GM23338 (cell line): ENCODE results near the gene CNTNAP2. TPM values are rescaled to one million over a fixed set of nuclear protein-coding genes. Genes with fewer than 3 reads are reported as not detected.

ENCODE experiments used
- ATAC-seq: fragments of 200-7000 bp; cut with Tn5 transposase; 3 replicates; pipeline ENCODE4 v1.9.1; 2020
- DNase-seq: peaks from one replicate; pipeline ENCODE4 v3.0.0-alpha.2; 2015; ENCODE audit warnings: low spot score
- H2AFZ ChIP-seq: fragments of 200-600 bp; sonication (generic); 2 replicates; pipeline ENCODE4 v1.8.0; 2016; ENCODE audit warnings: antibody characterized with exemption, mild to moderate bottlenecking, moderate library complexity
- H3F3A ChIP-seq: fragments of 200-600 bp; sonication (generic); replicated peaks from 2 replicates; pipeline ENCODE4 v1.8.0; 2017; ENCODE audit warnings: antibody characterized with exemption, mixed run types, low read depth
- H3K27ac ChIP-seq: fragments of 200-600 bp; sonication (generic); 2 replicates; pipeline ENCODE4 v1.6.1; 2016; ENCODE audit warnings: low read depth
- H3K27me3 ChIP-seq: fragments of 200-600 bp; sonication (generic); 2 replicates; pipeline ENCODE4 v1.8.0; 2016; ENCODE audit warnings: mild to moderate bottlenecking, mixed run types, moderate library complexity; ENCODE audit not compliant: insufficient read depth
- H3K36me3 ChIP-seq: fragments of 200-600 bp; sonication (generic); 2 replicates; pipeline ENCODE4 v1.8.0; 2016; ENCODE audit warnings: mild to moderate bottlenecking; ENCODE audit not compliant: insufficient read depth
- H3K4me1 ChIP-seq: fragments of 200-600 bp; sonication (generic); 2 replicates; pipeline ENCODE4 v1.8.0; 2016; ENCODE audit warnings: mild to moderate bottlenecking, moderate library complexity; ENCODE audit not compliant: insufficient read depth
- H3K4me2 ChIP-seq: fragments of 200-600 bp; sonication (generic); 2 replicates; pipeline ENCODE4 v1.7.1; 2017; ENCODE audit warnings: mixed run types
- H3K4me3 ChIP-seq: fragments of 200-600 bp; sonication (generic); 2 replicates; pipeline ENCODE4 v1.6.1; 2016; ENCODE audit warnings: mixed run types
- H3K79me2 ChIP-seq: fragments of 200-600 bp; sonication (generic); replicated peaks from 2 replicates; pipeline ENCODE4 v1.8.0; 2017; ENCODE audit warnings: mild to moderate bottlenecking; ENCODE audit not compliant: insufficient read depth
- H3K9me2 ChIP-seq: fragments of 200-600 bp; sonication (generic); 2 replicates; pipeline ENCODE4 v1.8.0; 2017; ENCODE audit not compliant: insufficient read depth
- H4K20me1 ChIP-seq: fragments of 200-600 bp; sonication (generic); replicated peaks from 2 replicates; pipeline ENCODE4 v1.8.0; 2017; ENCODE audit warnings: mild to moderate bottlenecking; ENCODE audit not compliant: insufficient read depth
- H3K27ac Mint-ChIP-seq: 2 replicates; pipeline ENCODE4 v1.8.0; 2020; ENCODE audit warnings: inconsistent platforms, mild to moderate bottlenecking, moderate library complexity, mixed read lengths
- H3K27me3 Mint-ChIP-seq: 3 replicates; pipeline ENCODE4 v1.8.0; 2022; ENCODE audit warnings: low read depth, mild to moderate bottlenecking, moderate library complexity, mixed read lengths, inconsistent platforms; ENCODE audit not compliant: insufficient read depth, poor library complexity
- H3K36me3 Mint-ChIP-seq: 3 replicates; pipeline ENCODE4 v1.8.0; 2021; ENCODE audit warnings: low read depth, mild to moderate bottlenecking, inconsistent platforms, moderate library complexity, mixed read lengths
- H3K4me1 Mint-ChIP-seq: 3 replicates; pipeline ENCODE4 v1.8.0; 2020; ENCODE audit warnings: mild to moderate bottlenecking, inconsistent platforms, mixed read lengths
- H3K4me3 Mint-ChIP-seq: 3 replicates; pipeline ENCODE4 v1.8.0; 2021; ENCODE audit warnings: moderate library complexity, mild to moderate bottlenecking, inconsistent platforms, mixed read lengths
- H3K9me3 Mint-ChIP-seq: 3 replicates; pipeline ENCODE4 v1.8.0; 2020; ENCODE audit warnings: moderate library complexity, mild to moderate bottlenecking, inconsistent platforms, mixed read lengths
- CREB1 ChIP-seq: fragments of 250-450 bp; sonication (Bioruptor Pico); IDR thresholded peaks from 2 replicates; pipeline ENCODE4 v1.5.0; 2020; ENCODE audit warnings: low read depth, mild to moderate bottlenecking, moderate library complexity
- CTCF ChIP-seq, 2 experiments: fragments of 200-600 bp in 1 of 2; sonication (generic) in 1 of 2; conservative IDR thresholded peaks; 2 replicates each; pipeline versions ENCODE4 v1.5.1 to v1.6.1; 2016 to 2017; ENCODE audit warnings: antibody characterized with exemption in 2 of 2, low read depth in 2 of 2, mild to moderate bottlenecking in 2 of 2, moderate library complexity in 1 of 2
- EZH2 ChIP-seq: fragments of 200-600 bp; sonication (generic); IDR thresholded peaks from one replicate; pipeline ENCODE4 v1.8.0; 2017; ENCODE audit warnings: antibody characterized with exemption, mild to moderate bottlenecking, low read depth; ENCODE audit not compliant: unreplicated experiment
- EZH2phosphoT487 ChIP-seq: fragments of 200-600 bp; sonication (generic); IDR thresholded peaks from one replicate; pipeline ENCODE4 v1.8.1; 2018; ENCODE audit warnings: antibody characterized with exemption; ENCODE audit not compliant: unreplicated experiment
- JUNB ChIP-seq: IDR thresholded peaks from one replicate; pipeline ENCODE4 v1.6.1; 2016; ENCODE audit warnings: antibody characterized with exemption; ENCODE audit not compliant: unreplicated experiment
- POLR2AphosphoS5 ChIP-seq: IDR thresholded peaks from 2 replicates; pipeline ENCODE4 v1.6.1; 2016; ENCODE audit warnings: antibody characterized with exemption, low read depth
- STAT1 ChIP-seq: IDR thresholded peaks from one replicate; pipeline ENCODE4 v1.6.1; 2016; ENCODE audit warnings: antibody characterized with exemption; ENCODE audit not compliant: unreplicated experiment
- ZNF114 ChIP-seq: fragments of 250-450 bp; sonication (Bioruptor Pico); IDR thresholded peaks from 2 replicates; pipeline ENCODE4 v1.5.0; 2020; ENCODE audit warnings: mild to moderate bottlenecking, moderate library complexity
- ZNF331 ChIP-seq: fragments of 250-450 bp; sonication (Bioruptor Pico); IDR thresholded peaks from 2 replicates; pipeline ENCODE4 v1.5.0; 2020; ENCODE audit warnings: low read depth, mild to moderate bottlenecking, moderate library complexity
- ZNF462 ChIP-seq: fragments of 250-450 bp; sonication (Bioruptor Pico); IDR thresholded peaks from 2 replicates; pipeline ENCODE4 v1.5.0; 2020; ENCODE audit warnings: mild to moderate bottlenecking, moderate library complexity
- polyA plus RNA-seq: library from polyadenylated mRNA; unstranded; fragments of >200 nt; fragmentation: Nextera tagmentation; extraction: Ambion mirVana; gene quantifications from 2 replicates; pipeline ENCODE4 v1.2.1, GENCODE V29; 2016
- total RNA-seq: library from RNA; depleted of rRNA; stranded (reverse); fragments of >200 nt; shearing (Covaris generic); gene quantifications from 2 replicates; pipeline ENCODE4 v1.2.3, GENCODE V29; 2014
- TF ChIP-seq, protein P1 (sequence below): IDR thresholded peaks from 2 replicates; pipeline ENCODE4 v1.6.1; 2016; ENCODE audit warnings: antibody characterized with exemption
- TF ChIP-seq, protein P2 (sequence below): IDR thresholded peaks from one replicate; pipeline ENCODE4 v1.6.1; 2018; ENCODE audit warnings: antibody characterized with exemption; ENCODE audit not compliant: unreplicated experiment

CNTNAP2 gene
- total and polyA plus RNA-seq, 2 experiments from 2014 or later = 38.2 to 61.3 TPM

GRCh38 chr7:146076344-146076743 lies 40.3 kb upstream of the CNTNAP2 start (continued):
- no peak for TF ChIP-seq ZNF462 (CRISPR knock-in tag)

- no peak overlapping the region for H3K27ac ChIP-seq
- H3K36me3 Mint-ChIP-seq = no peaks in the 10 kb centered on the region
- no peak overlapping the region for H3K27ac Mint-ChIP-seq
- H3K79me2 ChIP-seq = no peaks in the 10 kb centered on the region
- ATAC-seq = no peak
- H3K4me1 Mint-ChIP-seq = no peaks in the 10 kb centered on the region
- H3K4me3 ChIP-seq = no peak overlapping the region
- DNase-seq = no peak
- H3K4me3 Mint-ChIP-seq = no peak overlapping the region
- TF ChIP-seq CTCF (conservative IDR thresholded peaks at IDR 0.05; ENCODE audit: low read depth in 2 of 2) (no peak), ZNF331 (CRISPR knock-in tag) (no peak), EZH2 (no peak), ZNF114 (CRISPR knock-in tag) (no peak), POLR2AphosphoS5 (no peak), CREB1 (CRISPR knock-in tag) (no peak), JUNB (no peak), EZH2phosphoT487 (no peak), STAT1 (no peak)
- TF ChIP-seq, protein P1, sequence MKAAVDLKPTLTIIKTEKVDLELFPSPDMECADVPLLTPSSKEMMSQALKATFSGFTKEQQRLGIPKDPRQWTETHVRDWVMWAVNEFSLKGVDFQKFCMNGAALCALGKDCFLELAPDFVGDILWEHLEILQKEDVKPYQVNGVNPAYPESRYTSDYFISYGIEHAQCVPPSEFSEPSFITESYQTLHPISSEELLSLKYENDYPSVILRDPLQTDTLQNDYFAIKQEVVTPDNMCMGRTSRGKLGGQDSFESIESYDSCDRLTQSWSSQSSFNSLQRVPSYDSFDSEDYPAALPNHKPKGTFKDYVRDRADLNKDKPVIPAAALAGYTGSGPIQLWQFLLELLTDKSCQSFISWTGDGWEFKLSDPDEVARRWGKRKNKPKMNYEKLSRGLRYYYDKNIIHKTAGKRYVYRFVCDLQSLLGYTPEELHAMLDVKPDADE = no peak
- TF ChIP-seq, protein P2, sequence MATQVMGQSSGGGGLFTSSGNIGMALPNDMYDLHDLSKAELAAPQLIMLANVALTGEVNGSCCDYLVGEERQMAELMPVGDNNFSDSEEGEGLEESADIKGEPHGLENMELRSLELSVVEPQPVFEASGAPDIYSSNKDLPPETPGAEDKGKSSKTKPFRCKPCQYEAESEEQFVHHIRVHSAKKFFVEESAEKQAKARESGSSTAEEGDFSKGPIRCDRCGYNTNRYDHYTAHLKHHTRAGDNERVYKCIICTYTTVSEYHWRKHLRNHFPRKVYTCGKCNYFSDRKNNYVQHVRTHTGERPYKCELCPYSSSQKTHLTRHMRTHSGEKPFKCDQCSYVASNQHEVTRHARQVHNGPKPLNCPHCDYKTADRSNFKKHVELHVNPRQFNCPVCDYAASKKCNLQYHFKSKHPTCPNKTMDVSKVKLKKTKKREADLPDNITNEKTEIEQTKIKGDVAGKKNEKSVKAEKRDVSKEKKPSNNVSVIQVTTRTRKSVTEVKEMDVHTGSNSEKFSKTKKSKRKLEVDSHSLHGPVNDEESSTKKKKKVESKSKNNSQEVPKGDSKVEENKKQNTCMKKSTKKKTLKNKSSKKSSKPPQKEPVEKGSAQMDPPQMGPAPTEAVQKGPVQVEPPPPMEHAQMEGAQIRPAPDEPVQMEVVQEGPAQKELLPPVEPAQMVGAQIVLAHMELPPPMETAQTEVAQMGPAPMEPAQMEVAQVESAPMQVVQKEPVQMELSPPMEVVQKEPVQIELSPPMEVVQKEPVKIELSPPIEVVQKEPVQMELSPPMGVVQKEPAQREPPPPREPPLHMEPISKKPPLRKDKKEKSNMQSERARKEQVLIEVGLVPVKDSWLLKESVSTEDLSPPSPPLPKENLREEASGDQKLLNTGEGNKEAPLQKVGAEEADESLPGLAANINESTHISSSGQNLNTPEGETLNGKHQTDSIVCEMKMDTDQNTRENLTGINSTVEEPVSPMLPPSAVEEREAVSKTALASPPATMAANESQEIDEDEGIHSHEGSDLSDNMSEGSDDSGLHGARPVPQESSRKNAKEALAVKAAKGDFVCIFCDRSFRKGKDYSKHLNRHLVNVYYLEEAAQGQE = no peak
- no peaks in the 10 kb centered on the region for H3K27me3 ChIP-seq
- H2AFZ ChIP-seq = no peak overlapping the region
- H3F3A ChIP-seq = no peaks in the 10 kb centered on the region
- H3K36me3 ChIP-seq = 0 out of 2 replicates have a peak, but pooled peaks cover 3% of the 10 kb centered on the region
- H3K4me2 ChIP-seq = no peak overlapping the region
- H3K4me1 ChIP-seq = no peaks in the 10 kb centered on the region
- H3K27me3 Mint-ChIP-seq = no peaks in the 10 kb centered on the region
- H4K20me1 ChIP-seq = no peaks in the 10 kb centered on the region
- no peaks in the 10 kb centered on the region for H3K9me2 ChIP-seq
- peaks cover 31% of the 10 kb centered on the region for H3K9me3 Mint-ChIP-seq
These were observed 32.5 kb upstream of the CNTNAP2 start for GRCh38 chr7:146084086-146084485.
